GM13977 (cell line): ENCODE data around the gene UBAC2.
A peak's percentile ranks its signal among the peaks of the same experiment; 100 is the strongest.

Source experiments
- DNase-seq: peaks from one replicate; pipeline ENCODE4 v3.0.0; 2012; ENCODE audit warnings: low spot score
- CTCF ChIP-seq: IDR thresholded peaks from 2 replicates; pipeline ENCODE4 v1.5.1; 2012; ENCODE audit warnings: mild to moderate bottlenecking, control low read depth; ENCODE audit not compliant: insufficient read depth; ENCODE audit errors: extremely low read depth, missing control alignments
- in situ Hi-C: fragments of 300-500 bp; cut with MboI; formaldehyde crosslinking; loops from one replicate; pipeline ENCODE4 v1.12.0; 2022; ENCODE audit warnings: low sequenced_read_pairs, low pct_unique_long_range_greater_than_20kb, mixed read lengths, inconsistent platforms; ENCODE audit not compliant: unreplicated experiment

Gene UBAC2

GRCh38 chr13:99282264-99283231 is 81.9 kb downstream of the UBAC2 start:
- no peak for DNase-seq
- in situ Hi-C loops = loop anchor here (25.0 kb wide), 1 partner anchor 105 kb away; no protein-coding TSS in a partner anchor
- no peak for TF ChIP-seq CTCF

- no peak for DNase-seq
- no peak for TF ChIP-seq CTCF
- in situ Hi-C loops = loop anchor here (25.0 kb wide), 1 partner anchor 102 kb away; no protein-coding TSS in a partner anchor
Measured at GRCh38 chr13:99285432-99286182, 85.0 kb downstream of the UBAC2 start.

GRCh38 chr13:99287551-99287950 is 86.9 kb downstream of the UBAC2 start:
- in situ Hi-C loops = loop anchor here (25.0 kb wide), 1 partner anchor 100 kb away; no protein-coding TSS in a partner anchor
- no peak for TF ChIP-seq CTCF
- DNase-seq = no peak

- TF ChIP-seq CTCF = no peak
- DNase-seq = peak; percentile 63
- in situ Hi-C loops = loop anchor here (25.0 kb wide), 1 partner anchor 99 kb away; no protein-coding TSS in a partner anchor
Measured at GRCh38 chr13:99288089-99288488, 87.4 kb downstream of the UBAC2 start.

- TF ChIP-seq CTCF = no peak
- in situ Hi-C loops = loop anchor here (25.0 kb wide), 1 partner anchor 98 kb away; no protein-coding TSS in a partner anchor
- DNase-seq = no peak
Measured at GRCh38 chr13:99289271-99289670, 88.6 kb downstream of the UBAC2 start.

- in situ Hi-C loops = loop anchor here (25.0 kb wide), 1 partner anchor 97 kb away; no protein-coding TSS in a partner anchor
- TF ChIP-seq CTCF = no peak
- no peak for DNase-seq
Measured at GRCh38 chr13:99289674-99290337, 89.2 kb downstream of the UBAC2 start.
